Body of pancreas (tissue), 4 donors: ENCODE results near the gene CREB5. TPM values are rescaled to one million over a fixed set of nuclear protein-coding genes. Genes with fewer than 3 reads are reported as not detected.

Source experiments
- ATAC-seq: fragments of 150-250 bp; one replicate; pipeline ENCODE4 v1.9.1; 2016
- DNase-seq, 4 donors: peaks; one replicate each; pipeline ENCODE4 v3.0.0-alpha.2; 2019
- H3K27ac ChIP-seq, 4 donors: fragments of 200-600 bp; sonication (generic); 1 replicate in 3 of 4; 2 replicates in 1 of 4; pipeline versions ENCODE4 v1.5.1 to v1.6.1; 2016 to 2019; ENCODE audit warnings: mild to moderate bottlenecking in 1 of 4, mixed read lengths in 1 of 4, moderate library complexity in 1 of 4
- H3K27me3 ChIP-seq, 2 donors: fragments of 200-600 bp; sonication (generic); one replicate each; pipeline ENCODE4 v1.6.0; 2016; ENCODE audit warnings: mild to moderate bottlenecking in 1 of 2
- H3K36me3 ChIP-seq, 2 donors: fragments of 200-600 bp; sonication (generic); replicated peaks in 1 of 2; 2 replicates each; pipeline ENCODE4 v1.5.1; 2016; ENCODE audit warnings: low read depth in 2 of 2; ENCODE audit not compliant: insufficient read depth in 1 of 2
- H3K4me1 ChIP-seq: fragments of 200-600 bp; sonication (generic); one replicate; pipeline ENCODE4 v1.6.0; 2016
- H3K4me3 ChIP-seq, 2 donors: fragments of 200-600 bp; sonication (generic); 1 replicate in 1 of 2; 2 replicates in 1 of 2; pipeline ENCODE4 v1.5.1; 2016 to 2019
- H3K9me3 ChIP-seq, 3 donors: fragments of 200-600 bp; sonication (generic); 1 replicate in 2 of 3; 2 replicates in 1 of 3; pipeline ENCODE4 v1.5.1; 2016
- CTCF ChIP-seq, 7 experiments: fragments of 450-650 bp in 4 of 7; fragments of 200-600 bp in 3 of 7; sonication (generic) in 3 of 7; IDR thresholded peaks; one replicate each; pipeline ENCODE4 v1.5.1; 2016 to 2019; ENCODE audit warnings: antibody characterized with exemption in 7 of 7
- POLR2A ChIP-seq, 3 donors: fragments of 450-650 bp; IDR thresholded peaks; one replicate each; pipeline ENCODE4 v1.6.1; 2016; ENCODE audit warnings: antibody characterized with exemption in 3 of 3, mild to moderate bottlenecking in 2 of 3
- WGBS, 2 donors: methylation state at CpG; one replicate each; pipeline ENCODE4 v1.1.5; 2017; 5-methylcytosine and 5-hydroxymethylcytosine counted together
- intact Hi-C: fragments of 100-400 bp; cut with DNase I; formaldehyde crosslinking; loops from one replicate; pipeline ENCODE4 v1.15.1; 2023
- total RNA-seq, 2 donors: library from RNA; depleted of rRNA; stranded (reverse); fragments of >200 nt; gene quantifications; one replicate each; pipeline ENCODE4 v1.1.0, GENCODE V29; 2016

Gene CREB5
- total RNA-seq, 2 donors from 2014 or later, result 10.4 to 25.7 TPM

GRCh38 chr7:28812616-28813015, 400.3 kb downstream of the CREB5 start:
- ATAC-seq (no peak), DNase-seq (no peak)
- no peaks in the 10 kb centered on the region for H3K9me3 ChIP-seq
- intact Hi-C loops, result no loop called here
- H3K4me1 ChIP-seq, result no peaks in the 10 kb centered on the region
- H3K36me3 ChIP-seq, result no peaks in the 10 kb centered on the region
- TF ChIP-seq POLR2A (IDR thresholded peaks at IDR 0.05), result no peak
- 88 to 91% methylated on average over 3 of the region's 3 CpGs for WGBS, 2 donors
- no peak overlapping the region for H3K4me3 ChIP-seq
- H3K27me3 ChIP-seq, result no peaks in the 10 kb centered on the region
- H3K27ac ChIP-seq, result no peak overlapping the region

GRCh38 chr7:28813243-28813962, 401.1 kb downstream of the CREB5 start:
- H3K4me3 ChIP-seq, result no peak overlapping the region
- ATAC-seq (no peak), DNase-seq (no peak)
- 71 to 81% methylated on average over 6 of the region's 6 CpGs for WGBS, 2 donors
- TF ChIP-seq POLR2A (IDR thresholded peaks at IDR 0.05) (no peak), CTCF (IDR thresholded peaks at IDR 0.05) (no peak)
- H3K27ac ChIP-seq, result no peak overlapping the region
- intact Hi-C loops, result no loop called here
- no peaks in the 10 kb centered on the region for H3K9me3 ChIP-seq
- no peaks in the 10 kb centered on the region for H3K4me1 ChIP-seq
- no peaks in the 10 kb centered on the region for H3K36me3 ChIP-seq
- no peaks in the 10 kb centered on the region for H3K27me3 ChIP-seq

- DNase-seq (no peak), ATAC-seq (no peak)
- no peaks in the 10 kb centered on the region for H3K4me1 ChIP-seq
- H3K27ac ChIP-seq, result no peak overlapping the region
- 85 to 87% methylated on average over 1 of the region's 1 CpG for WGBS, 2 donors
- no peaks in the 10 kb centered on the region for H3K36me3 ChIP-seq
- H3K27me3 ChIP-seq, result no peaks in the 10 kb centered on the region
- no peaks in the 10 kb centered on the region for H3K9me3 ChIP-seq
- H3K4me3 ChIP-seq, result no peak overlapping the region
- TF ChIP-seq POLR2A (IDR thresholded peaks at IDR 0.05), result no peak
- no peak for TF ChIP-seq CTCF (IDR thresholded peaks at IDR 0.05)
- intact Hi-C loops, result no loop called here
Observed at GRCh38 chr7:28815369-28815927, 403.1 kb downstream of the CREB5 start.

DNA sequence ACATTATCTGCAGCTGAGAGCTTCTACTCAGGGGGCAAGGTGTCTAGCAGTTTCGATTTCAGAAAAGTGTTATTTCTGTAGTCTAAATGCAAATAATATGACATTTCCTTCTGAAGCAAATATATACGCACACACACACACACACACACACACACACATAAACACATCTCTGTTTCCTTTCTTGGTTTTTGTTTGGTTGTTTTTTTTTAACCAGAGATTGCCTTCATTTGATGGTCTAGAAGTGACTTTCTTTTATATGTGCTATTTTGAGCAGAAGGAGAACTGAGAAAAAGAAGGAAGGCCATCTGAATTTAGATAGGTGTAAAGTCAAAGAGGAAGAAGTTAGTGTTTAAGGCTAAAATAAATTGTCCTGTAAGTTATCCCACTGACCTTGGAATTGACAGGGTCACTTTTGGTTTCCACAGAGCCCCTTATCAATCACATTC, 403.6 kb downstream of the CREB5 start:
- H3K36me3 ChIP-seq, result no peaks in the 10 kb centered on the region
- intact Hi-C loops, result no loop called here
- no peaks in the 10 kb centered on the region for H3K27me3 ChIP-seq
- H3K27ac ChIP-seq, result no peak overlapping the region
- ATAC-seq (no peak), DNase-seq (no peak)
- H3K9me3 ChIP-seq, result no peaks in the 10 kb centered on the region
- TF ChIP-seq CTCF (IDR thresholded peaks at IDR 0.05) (no peak), POLR2A (IDR thresholded peaks at IDR 0.05) (no peak)
- H3K4me1 ChIP-seq, result no peaks in the 10 kb centered on the region
- no peak overlapping the region for H3K4me3 ChIP-seq
- WGBS, 2 donors, result 59 to 65% methylated on average over 2 of the region's 2 CpGs

DNA sequence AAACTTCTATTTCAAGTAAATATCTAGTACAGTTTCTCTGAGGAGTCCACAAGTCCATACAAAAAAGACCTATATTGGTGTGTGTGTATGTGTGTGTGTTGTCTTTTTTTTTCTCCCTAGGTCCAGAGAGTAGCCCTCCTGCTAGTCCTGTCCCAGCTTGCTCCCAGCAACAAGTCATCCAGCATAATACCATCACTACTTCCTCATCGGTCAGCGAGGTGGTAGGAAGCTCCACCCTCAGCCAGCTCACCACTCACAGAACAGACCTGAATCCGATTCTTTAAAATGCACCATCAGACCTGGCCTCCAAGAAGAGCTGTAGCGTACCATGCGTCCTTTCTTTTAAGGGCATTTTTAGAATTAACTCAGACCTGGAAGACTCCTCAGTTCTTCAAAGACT, 406.7 kb downstream of the CREB5 start:
- intact Hi-C loops, result no loop called here
- H3K4me3 ChIP-seq, result no peak overlapping the region
- no peaks in the 10 kb centered on the region for H3K9me3 ChIP-seq
- no peaks in the 10 kb centered on the region for H3K4me1 ChIP-seq
- no peaks in the 10 kb centered on the region for H3K27me3 ChIP-seq
- WGBS, 2 donors, result 81 to 86% methylated on average over 5 of the region's 5 CpGs
- no peak for ATAC-seq
- H3K36me3 ChIP-seq, result no peaks in the 10 kb centered on the region
- no peak overlapping the region for H3K27ac ChIP-seq
- TF ChIP-seq POLR2A (IDR thresholded peaks at IDR 0.05) (no peak), CTCF (IDR thresholded peaks at IDR 0.05) (no peak)
- DNase-seq, result no peak
